Kidney epithelial cell (primary cell): ENCODE results near the gene MAN1A1. TPM values are rescaled to one million over a fixed set of nuclear protein-coding genes. Genes with fewer than 3 reads are reported as not detected.
"Not testable (repeated sequence)": the region's sequence is repeated elsewhere in the genome, so short reads cannot be mapped to it uniquely, and the experiment has no call there.

Experiments used
- DNase-seq: peaks from one replicate; pipeline ENCODE4 v3.0.0-alpha.2; 2010; ENCODE audit warnings: low read depth
- H3K27me3 ChIP-seq: 2 replicates; pipeline ENCODE4 v1.6.0; 2011; ENCODE audit warnings: low read length; ENCODE audit not compliant: control insufficient read depth, insufficient read depth
- H3K36me3 ChIP-seq: 2 replicates; pipeline ENCODE4 v1.5.1; 2011; ENCODE audit warnings: low read length; ENCODE audit not compliant: control insufficient read depth, insufficient read depth
- H3K4me3 ChIP-seq: 2 replicates; pipeline ENCODE4 v1.5.1; 2011; ENCODE audit warnings: low read depth, mild to moderate bottlenecking, control low read depth, low read length
- CTCF ChIP-seq: IDR thresholded peaks from 2 replicates; pipeline ENCODE4 v1.5.1; 2011; ENCODE audit warnings: mild to moderate bottlenecking, moderate library complexity, low read length, control low read depth, inconsistent platforms; ENCODE audit not compliant: insufficient read depth, poor library complexity, severe bottlenecking
- total RNA-seq: library from RNA; depleted of rRNA; stranded (reverse); fragments of >200 nt; gene quantifications from 2 replicates; pipeline ENCODE4 v1.2.3, GENCODE V29; 2015

The MAN1A1 gene
- total RNA-seq, 1 donor from 2014 or later, result 15.0 TPM

GRCh38 chr6:119299694-119300093 is 49.9 kb downstream of the MAN1A1 start:
- H3K27me3 ChIP-seq, result no peaks in the 10 kb centered on the region
- no peaks in the 10 kb centered on the region for H3K36me3 ChIP-seq
- TF ChIP-seq CTCF, result no peak
- no peak overlapping the region for H3K4me3 ChIP-seq
- no peak for DNase-seq

GRCh38 chr6:119297049-119297448 is 52.5 kb downstream of the MAN1A1 start:
- Histone ChIP-seq H3K4me3 (no peak overlapping the region), H3K36me3 (no peaks in the 10 kb centered on the region), H3K27me3 (no peaks in the 10 kb centered on the region)
- no peak for DNase-seq
- no peak for TF ChIP-seq CTCF

- no peak for TF ChIP-seq CTCF
- H3K36me3 ChIP-seq, result no peaks in the 10 kb centered on the region
- no peaks in the 10 kb centered on the region for H3K27me3 ChIP-seq
- H3K4me3 ChIP-seq, result no peak overlapping the region
- DNase-seq, result no peak
These were observed 53.2 kb downstream of the MAN1A1 start for GRCh38 chr6:119296036-119297035.

GRCh38 chr6:119294984-119295383 is 54.6 kb downstream of the MAN1A1 start:
- no peak for TF ChIP-seq CTCF
- H3K27me3 ChIP-seq, result no peaks in the 10 kb centered on the region

GRCh38 chr6:119291060-119291459 is 58.5 kb downstream of the MAN1A1 start:
- DNase-seq, H3K4me3 ChIP-seq, H3K27me3 ChIP-seq, H3K36me3 ChIP-seq: not testable (repeated sequence)

More at GRCh38 chr6:119294984-119295383, 54.6 kb downstream of the MAN1A1 start:
- Histone ChIP-seq H3K36me3 (no peaks in the 10 kb centered on the region), H3K4me3 (no peak overlapping the region)
- DNase-seq, result no peak

GRCh38 chr6:119290306-119290705 is 59.3 kb downstream of the MAN1A1 start:
- Histone ChIP-seq H3K4me3 (no peak overlapping the region), H3K27me3 (no peaks in the 10 kb centered on the region), H3K36me3 (no peaks in the 10 kb centered on the region)
- DNase-seq, result no peak
- no peak for TF ChIP-seq CTCF
